Thyroid gland (tissue), 4 donors: ENCODE results near the gene MOGAT2.

Experiments used
- CTCF ChIP-seq, 6 experiments: fragments of 200-600 bp in 3 of 6; fragments of 450-650 bp in 3 of 6; sonication (generic) in 3 of 6; IDR thresholded peaks; one replicate each; pipeline ENCODE4 v1.5.1; 2016 to 2019; ENCODE audit warnings: antibody characterized with exemption in 6 of 6, mild to moderate bottlenecking in 2 of 6, inconsistent platforms in 1 of 6, moderate library complexity in 1 of 6
- POLR2A ChIP-seq, 2 donors: fragments of 450-650 bp; IDR thresholded peaks; one replicate each; pipeline ENCODE4 v1.6.1; 2017; ENCODE audit warnings: antibody characterized with exemption in 2 of 2, mild to moderate bottlenecking in 2 of 2, moderate library complexity in 1 of 2

- no peak for TF ChIP-seq CTCF (IDR thresholded peaks at IDR 0.05)
- TF ChIP-seq POLR2A (IDR thresholded peaks at IDR 0.05): no peak
Measured at GRCh38 chr11:75677909-75678308, 39.7 kb upstream of the MOGAT2 start.
